GM12878 (cell line): ENCODE measurements around the gene MAP1LC3A. TPM values are rescaled to one million over a fixed set of nuclear protein-coding genes. Genes with fewer than 3 reads are reported as not detected.

Source experiments
- CEBPB ChIP-seq, 2 experiments: fragments of 150-350 bp in 1 of 2; IDR thresholded peaks; 2 replicates each; pipeline ENCODE4 v1.6.1; 2012 to 2014; ENCODE audit warnings: low read depth in 2 of 2, low read length in 2 of 2, borderline replicate concordance in 1 of 2, inconsistent platforms in 1 of 2
- EZH2 ChIP-seq: IDR thresholded peaks from 2 replicates; pipeline ENCODE4 v1.6.1; 2012; ENCODE audit warnings: low read depth, mild to moderate bottlenecking, control low read depth, inconsistent platforms, low read length, borderline replicate concordance; ENCODE audit not compliant: control insufficient read depth
- FOXK2 ChIP-seq: fragments of 450-650 bp; IDR thresholded peaks from 2 replicates; pipeline ENCODE4 v1.6.1; 2017; ENCODE audit warnings: mild to moderate bottlenecking, moderate library complexity
- HCFC1 ChIP-seq: fragments of 150-350 bp; IDR thresholded peaks from 2 replicates; pipeline ENCODE4 v1.6.1; 2014; ENCODE audit warnings: low read length
- HDGF ChIP-seq: fragments of 450-650 bp; IDR thresholded peaks from 2 replicates; pipeline ENCODE4 v1.6.1; 2016; ENCODE audit warnings: antibody characterized with exemption
- MEF2A ChIP-seq: IDR thresholded peaks from 2 replicates; pipeline ENCODE4 v1.6.1; 2011; ENCODE audit warnings: low read depth, mild to moderate bottlenecking, low read length, moderate library complexity; ENCODE audit not compliant: insufficient read depth
- NBN ChIP-seq: fragments of 450-650 bp; IDR thresholded peaks from 2 replicates; pipeline ENCODE4 v1.6.1; 2016
- PML ChIP-seq: IDR thresholded peaks from 2 replicates; pipeline ENCODE4 v1.6.1; 2012; ENCODE audit warnings: low read length, inconsistent platforms
- POLR2AphosphoS5 ChIP-seq: IDR thresholded peaks from 2 replicates; pipeline ENCODE4 v1.6.1; 2011; ENCODE audit warnings: mild to moderate bottlenecking, low read length, inconsistent platforms
- RCOR1 ChIP-seq: conservative IDR thresholded peaks from 2 replicates; pipeline ENCODE4 v1.6.1; 2012; ENCODE audit warnings: low read depth, low read length, improper control_type of control experiment
- RUNX3 ChIP-seq: IDR thresholded peaks from 2 replicates; pipeline ENCODE4 v1.6.1; 2012; ENCODE audit warnings: low read length, inconsistent platforms
- SIN3A ChIP-seq: IDR thresholded peaks from 2 replicates; pipeline ENCODE4 v1.6.1; 2012; ENCODE audit warnings: low read depth, low read length, improper control_type of control experiment
- SMAD1 ChIP-seq: fragments of 450-650 bp; IDR thresholded peaks from 2 replicates; pipeline ENCODE4 v1.6.1; 2018; ENCODE audit warnings: mild to moderate bottlenecking, low read depth; ENCODE audit not compliant: partially characterized antibody
- SP1 ChIP-seq: IDR thresholded peaks from one replicate; pipeline ENCODE4 v1.6.1; 2011; ENCODE audit warnings: low read depth, low read length
- SPI1 ChIP-seq: IDR thresholded peaks from 2 replicates; pipeline ENCODE4 v1.6.1; 2011; ENCODE audit warnings: low read depth, mild to moderate bottlenecking, low read length, moderate library complexity, borderline replicate concordance; ENCODE audit not compliant: insufficient read depth
- STAT1 ChIP-seq: fragments of 450-650 bp; conservative IDR thresholded peaks from 2 replicates; pipeline ENCODE4 v1.6.1; 2014; ENCODE audit warnings: antibody characterized with exemption, mild to moderate bottlenecking
- WRNIP1 ChIP-seq: IDR thresholded peaks from 2 replicates; pipeline ENCODE4 v1.6.1; 2011; ENCODE audit warnings: low read depth, low read length, improper control_type of control experiment, borderline replicate concordance
- ZSCAN29 ChIP-seq: fragments of 450-650 bp; IDR thresholded peaks from 2 replicates; pipeline ENCODE4 v1.6.1; 2017; ENCODE audit warnings: mild to moderate bottlenecking, moderate library complexity
- polyA plus RNA-seq, 11 experiments: library from polyadenylated mRNA; depleted of rRNA in 4 of 11; unstranded in 6 of 11; stranded (reverse) in 5 of 11; fragments of >200 nt; fragmentation: Nextera tagmentation in 4 of 11; fragmentation: Illumina TruSeq in 1 of 11; extraction: Ambion mirVana in 4 of 11; extraction: Trizol in 1 of 11; gene quantifications; 1 replicate in 1 of 11; 2 replicates in 10 of 11; pipeline versions ENCODE4 v1.2.1 to v1.2.3, GENCODE V29; 2011 to 2016; ENCODE audit warnings: inconsistent platforms in 2 of 11, missing spikeins in 2 of 11, low read depth in 1 of 11
- total RNA-seq, 4 experiments: library from RNA; depleted of rRNA in 3 of 4; stranded (reverse); fragments of >200 nt in 3 of 4; fragmentation: Illumina TruSeq in 1 of 4; extraction: Trizol in 1 of 4; gene quantifications; 2 replicates each; pipeline versions ENCODE4 v1.2.1 to v1.2.3, GENCODE V29; 2013 to 2021
- TF ChIP-seq, protein P1 (sequence below): fragments of 450-650 bp; IDR thresholded peaks from 2 replicates; pipeline ENCODE4 v1.6.1; 2017; ENCODE audit warnings: mild to moderate bottlenecking, low read depth, inconsistent platforms; ENCODE audit not compliant: poor library complexity, severe bottlenecking
- TF ChIP-seq, protein P2 (sequence below), 3 experiments: IDR thresholded peaks in 2 of 3; conservative IDR thresholded peaks in 1 of 3; 2 replicates each; pipeline ENCODE4 v1.5.1; 2011; ENCODE audit warnings: low read depth in 3 of 3, low read length in 3 of 3, mild to moderate bottlenecking in 3 of 3, control low read depth in 2 of 3, moderate library complexity in 2 of 3, inconsistent platforms in 1 of 3, mixed read lengths in 1 of 3; ENCODE audit not compliant: control insufficient read depth in 2 of 3, insufficient read depth in 1 of 3; ENCODE audit errors: extremely low read depth in 1 of 3
- TF ChIP-seq, protein P3 (sequence below): IDR thresholded peaks from 2 replicates; pipeline ENCODE4 v1.6.1; 2012; ENCODE audit warnings: low read length, inconsistent platforms
- TF ChIP-seq, protein P4 (sequence below): IDR thresholded peaks from 2 replicates; pipeline ENCODE4 v1.6.1; 2012; ENCODE audit warnings: low read depth, low read length, improper control_type of control experiment
- TF ChIP-seq, protein P5 (sequence below): fragments of 450-650 bp; IDR thresholded peaks from 2 replicates; pipeline ENCODE4 v1.6.1; 2017; ENCODE audit warnings: borderline replicate concordance

The MAP1LC3A gene
- total and polyA plus RNA-seq, 10 of the 15 experiments (the other 5 are each of a cell fraction or from before 2014, with no cell fraction given), result 0.27 to 1.2 (median 0.39) TPM; not detected in 4

DNA sequence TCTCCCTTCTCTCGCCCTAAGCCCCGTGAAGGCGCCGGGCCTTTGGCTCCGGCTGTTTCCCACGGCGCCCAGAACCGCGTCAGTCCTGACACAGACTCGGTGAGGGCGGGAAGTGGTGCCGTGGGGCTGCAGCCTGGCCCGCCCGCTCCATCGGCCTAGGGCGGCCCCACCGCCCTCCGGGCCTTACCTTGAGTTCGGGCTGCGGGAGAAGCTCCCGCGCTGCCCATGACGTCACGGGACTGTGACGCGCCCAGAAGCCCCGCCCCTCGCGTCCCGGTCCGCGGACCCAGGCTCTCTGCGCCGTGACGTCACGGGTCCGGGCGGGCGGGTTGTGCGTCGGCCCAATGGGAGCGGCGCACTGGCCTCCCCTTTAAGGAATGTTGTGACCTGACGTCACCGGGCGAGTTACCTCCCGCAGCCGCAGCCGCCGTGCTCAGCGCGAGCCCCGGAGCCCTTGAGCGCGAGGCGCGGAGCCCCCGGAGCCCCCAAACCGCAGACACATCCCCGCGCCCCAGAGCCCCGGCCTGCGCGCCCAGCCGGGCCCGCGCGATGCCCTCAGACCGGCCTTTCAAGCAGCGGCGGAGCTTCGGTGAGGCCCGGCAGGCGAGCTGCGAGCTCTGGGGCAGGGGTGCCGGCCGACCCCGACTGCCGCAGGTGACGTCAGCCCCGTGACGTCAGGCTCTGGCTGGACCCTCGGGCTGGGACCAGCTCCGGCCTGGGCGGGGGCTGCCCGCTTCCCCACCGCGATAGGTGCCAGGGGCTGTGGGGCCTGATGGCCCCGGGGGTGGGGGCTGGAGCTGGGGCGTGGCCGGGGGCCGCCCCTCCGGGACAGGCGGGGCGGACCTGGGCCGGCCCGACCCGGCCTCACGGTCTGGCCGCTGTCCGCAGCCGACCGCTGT lies at the start of gene MAP1LC3A (continued):
- TF ChIP-seq, protein P1, sequence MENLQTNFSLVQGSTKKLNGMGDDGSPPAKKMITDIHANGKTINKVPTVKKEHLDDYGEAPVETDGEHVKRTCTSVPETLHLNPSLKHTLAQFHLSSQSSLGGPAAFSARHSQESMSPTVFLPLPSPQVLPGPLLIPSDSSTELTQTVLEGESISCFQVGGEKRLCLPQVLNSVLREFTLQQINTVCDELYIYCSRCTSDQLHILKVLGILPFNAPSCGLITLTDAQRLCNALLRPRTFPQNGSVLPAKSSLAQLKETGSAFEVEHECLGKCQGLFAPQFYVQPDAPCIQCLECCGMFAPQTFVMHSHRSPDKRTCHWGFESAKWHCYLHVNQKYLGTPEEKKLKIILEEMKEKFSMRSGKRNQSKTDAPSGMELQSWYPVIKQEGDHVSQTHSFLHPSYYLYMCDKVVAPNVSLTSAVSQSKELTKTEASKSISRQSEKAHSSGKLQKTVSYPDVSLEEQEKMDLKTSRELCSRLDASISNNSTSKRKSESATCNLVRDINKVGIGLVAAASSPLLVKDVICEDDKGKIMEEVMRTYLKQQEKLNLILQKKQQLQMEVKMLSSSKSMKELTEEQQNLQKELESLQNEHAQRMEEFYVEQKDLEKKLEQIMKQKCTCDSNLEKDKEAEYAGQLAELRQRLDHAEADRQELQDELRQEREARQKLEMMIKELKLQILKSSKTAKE, result no peak
- TF ChIP-seq POLR2AphosphoS5, result no peak
- TF ChIP-seq SP1, result peak; percentile 17
- TF ChIP-seq EZH2, result no peak
- TF ChIP-seq SIN3A, result no peak
- TF ChIP-seq SPI1, result no peak
- no peak for TF ChIP-seq ZSCAN29
- no peak for TF ChIP-seq SMAD1
- no peak for TF ChIP-seq HDGF
- TF ChIP-seq, protein P2, sequence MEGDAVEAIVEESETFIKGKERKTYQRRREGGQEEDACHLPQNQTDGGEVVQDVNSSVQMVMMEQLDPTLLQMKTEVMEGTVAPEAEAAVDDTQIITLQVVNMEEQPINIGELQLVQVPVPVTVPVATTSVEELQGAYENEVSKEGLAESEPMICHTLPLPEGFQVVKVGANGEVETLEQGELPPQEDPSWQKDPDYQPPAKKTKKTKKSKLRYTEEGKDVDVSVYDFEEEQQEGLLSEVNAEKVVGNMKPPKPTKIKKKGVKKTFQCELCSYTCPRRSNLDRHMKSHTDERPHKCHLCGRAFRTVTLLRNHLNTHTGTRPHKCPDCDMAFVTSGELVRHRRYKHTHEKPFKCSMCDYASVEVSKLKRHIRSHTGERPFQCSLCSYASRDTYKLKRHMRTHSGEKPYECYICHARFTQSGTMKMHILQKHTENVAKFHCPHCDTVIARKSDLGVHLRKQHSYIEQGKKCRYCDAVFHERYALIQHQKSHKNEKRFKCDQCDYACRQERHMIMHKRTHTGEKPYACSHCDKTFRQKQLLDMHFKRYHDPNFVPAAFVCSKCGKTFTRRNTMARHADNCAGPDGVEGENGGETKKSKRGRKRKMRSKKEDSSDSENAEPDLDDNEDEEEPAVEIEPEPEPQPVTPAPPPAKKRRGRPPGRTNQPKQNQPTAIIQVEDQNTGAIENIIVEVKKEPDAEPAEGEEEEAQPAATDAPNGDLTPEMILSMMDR (IDR thresholded peaks at IDR 0.05 in 2 of 3, conservative IDR thresholded peaks at IDR 0.05 in 1 of 3; ENCODE audit: control insufficient read depth in 2 of 3, extremely low read depth in 1 of 3, insufficient read depth in 1 of 3, low read depth in 3 of 3, low read length in 3 of 3), result no peak
- no peak for TF ChIP-seq STAT1
- TF ChIP-seq RUNX3, result no peak
- no peak for TF ChIP-seq MEF2A
- TF ChIP-seq WRNIP1, result no peak
- peak; percentile 10; the same call in 1 of the 2 replicates for TF ChIP-seq HCFC1
- peak; percentile 97 for TF ChIP-seq NBN
- TF ChIP-seq, protein P3, sequence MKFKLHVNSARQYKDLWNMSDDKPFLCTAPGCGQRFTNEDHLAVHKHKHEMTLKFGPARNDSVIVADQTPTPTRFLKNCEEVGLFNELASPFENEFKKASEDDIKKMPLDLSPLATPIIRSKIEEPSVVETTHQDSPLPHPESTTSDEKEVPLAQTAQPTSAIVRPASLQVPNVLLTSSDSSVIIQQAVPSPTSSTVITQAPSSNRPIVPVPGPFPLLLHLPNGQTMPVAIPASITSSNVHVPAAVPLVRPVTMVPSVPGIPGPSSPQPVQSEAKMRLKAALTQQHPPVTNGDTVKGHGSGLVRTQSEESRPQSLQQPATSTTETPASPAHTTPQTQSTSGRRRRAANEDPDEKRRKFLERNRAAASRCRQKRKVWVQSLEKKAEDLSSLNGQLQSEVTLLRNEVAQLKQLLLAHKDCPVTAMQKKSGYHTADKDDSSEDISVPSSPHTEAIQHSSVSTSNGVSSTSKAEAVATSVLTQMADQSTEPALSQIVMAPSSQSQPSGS, result no peak
- no peak for TF ChIP-seq FOXK2
- TF ChIP-seq, protein P4, sequence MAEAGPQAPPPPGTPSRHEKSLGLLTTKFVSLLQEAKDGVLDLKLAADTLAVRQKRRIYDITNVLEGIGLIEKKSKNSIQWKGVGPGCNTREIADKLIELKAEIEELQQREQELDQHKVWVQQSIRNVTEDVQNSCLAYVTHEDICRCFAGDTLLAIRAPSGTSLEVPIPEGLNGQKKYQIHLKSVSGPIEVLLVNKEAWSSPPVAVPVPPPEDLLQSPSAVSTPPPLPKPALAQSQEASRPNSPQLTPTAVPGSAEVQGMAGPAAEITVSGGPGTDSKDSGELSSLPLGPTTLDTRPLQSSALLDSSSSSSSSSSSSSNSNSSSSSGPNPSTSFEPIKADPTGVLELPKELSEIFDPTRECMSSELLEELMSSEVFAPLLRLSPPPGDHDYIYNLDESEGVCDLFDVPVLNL, result no peak
- TF ChIP-seq, protein P5, sequence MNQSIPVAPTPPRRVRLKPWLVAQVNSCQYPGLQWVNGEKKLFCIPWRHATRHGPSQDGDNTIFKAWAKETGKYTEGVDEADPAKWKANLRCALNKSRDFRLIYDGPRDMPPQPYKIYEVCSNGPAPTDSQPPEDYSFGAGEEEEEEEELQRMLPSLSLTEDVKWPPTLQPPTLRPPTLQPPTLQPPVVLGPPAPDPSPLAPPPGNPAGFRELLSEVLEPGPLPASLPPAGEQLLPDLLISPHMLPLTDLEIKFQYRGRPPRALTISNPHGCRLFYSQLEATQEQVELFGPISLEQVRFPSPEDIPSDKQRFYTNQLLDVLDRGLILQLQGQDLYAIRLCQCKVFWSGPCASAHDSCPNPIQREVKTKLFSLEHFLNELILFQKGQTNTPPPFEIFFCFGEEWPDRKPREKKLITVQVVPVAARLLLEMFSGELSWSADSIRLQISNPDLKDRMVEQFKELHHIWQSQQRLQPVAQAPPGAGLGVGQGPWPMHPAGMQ, result no peak
- no peak for TF ChIP-seq CEBPB (IDR thresholded peaks at IDR 0.05; ENCODE audit: borderline replicate concordance in 1 of 2, low read depth in 2 of 2, low read length in 2 of 2)
- TF ChIP-seq RCOR1, result no peak
- no peak for TF ChIP-seq PML
